Uterus (tissue), 2 donors: ENCODE measurements around the gene RPS17.
"Not testable (repeated sequence)": the region's sequence is repeated elsewhere in the genome, so short reads cannot be mapped to it uniquely, and the experiment has no call there.

Experiments
- POLR2A ChIP-seq, 2 donors: fragments of 450-650 bp; IDR thresholded peaks; one replicate each; pipeline ENCODE4 v1.6.1; 2016; ENCODE audit warnings: antibody characterized with exemption in 2 of 2, mild to moderate bottlenecking in 1 of 2, moderate library complexity in 1 of 2
- TF ChIP-seq, protein P1 (sequence below), 4 experiments: fragments of 200-600 bp in 2 of 4; fragments of 450-650 bp in 2 of 4; sonication (generic) in 2 of 4; IDR thresholded peaks; one replicate each; pipeline ENCODE4 v1.5.1; 2016 to 2019; ENCODE audit warnings: antibody characterized with exemption in 4 of 4, mild to moderate bottlenecking in 2 of 4, moderate library complexity in 1 of 4

- TF ChIP-seq, protein P1, sequence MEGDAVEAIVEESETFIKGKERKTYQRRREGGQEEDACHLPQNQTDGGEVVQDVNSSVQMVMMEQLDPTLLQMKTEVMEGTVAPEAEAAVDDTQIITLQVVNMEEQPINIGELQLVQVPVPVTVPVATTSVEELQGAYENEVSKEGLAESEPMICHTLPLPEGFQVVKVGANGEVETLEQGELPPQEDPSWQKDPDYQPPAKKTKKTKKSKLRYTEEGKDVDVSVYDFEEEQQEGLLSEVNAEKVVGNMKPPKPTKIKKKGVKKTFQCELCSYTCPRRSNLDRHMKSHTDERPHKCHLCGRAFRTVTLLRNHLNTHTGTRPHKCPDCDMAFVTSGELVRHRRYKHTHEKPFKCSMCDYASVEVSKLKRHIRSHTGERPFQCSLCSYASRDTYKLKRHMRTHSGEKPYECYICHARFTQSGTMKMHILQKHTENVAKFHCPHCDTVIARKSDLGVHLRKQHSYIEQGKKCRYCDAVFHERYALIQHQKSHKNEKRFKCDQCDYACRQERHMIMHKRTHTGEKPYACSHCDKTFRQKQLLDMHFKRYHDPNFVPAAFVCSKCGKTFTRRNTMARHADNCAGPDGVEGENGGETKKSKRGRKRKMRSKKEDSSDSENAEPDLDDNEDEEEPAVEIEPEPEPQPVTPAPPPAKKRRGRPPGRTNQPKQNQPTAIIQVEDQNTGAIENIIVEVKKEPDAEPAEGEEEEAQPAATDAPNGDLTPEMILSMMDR (IDR thresholded peaks at IDR 0.05): not testable (repeated sequence)
- TF ChIP-seq POLR2A (IDR thresholded peaks at IDR 0.05): not testable (repeated sequence)
Observed at GRCh38 chr15:82500772-82501171, 39.5 kb downstream of the RPS17 start.
